DOHH2 (cell line): ENCODE results near the gene POLR2C.

ENCODE experiments used
- CTCF ChIP-seq: fragments of 200-600 bp; sonication (generic); IDR thresholded peaks from one replicate; pipeline ENCODE4 v1.5.1; 2014; ENCODE audit warnings: antibody characterized with exemption, mild to moderate bottlenecking, low read depth, low read length; ENCODE audit not compliant: poor library complexity, severe bottlenecking
- EZH2phosphoT487 ChIP-seq: fragments of 200-600 bp; sonication (generic); IDR thresholded peaks from 2 replicates; pipeline ENCODE4 v1.6.1; 2017; ENCODE audit warnings: borderline replicate concordance, mild to moderate bottlenecking, antibody characterized with exemption, low read length, moderate library complexity, mixed read lengths

GRCh38 chr16:57427307-57427706 is 35.2 kb upstream of the POLR2C start:
- no peak for TF ChIP-seq CTCF
- TF ChIP-seq EZH2phosphoT487: no peak
